Neuronal stem cell (in vitro differentiated cells): ENCODE measurements around the gene SSH3.
A peak's percentile ranks its signal among the peaks of the same experiment; 100 is the strongest.

Experiments
- DNase-seq: peaks from one replicate; pipeline ENCODE4 v3.0.0-alpha.2; 2013; ENCODE audit warnings: low spot score
- H2AFZ ChIP-seq: one replicate; pipeline ENCODE4 v1.6.1; 2013; ENCODE audit warnings: mild to moderate bottlenecking, low read length, inconsistent platforms
- H2AK5ac ChIP-seq: 2 replicates; pipeline ENCODE4 v1.6.1; 2013; ENCODE audit warnings: low read depth, mild to moderate bottlenecking, inconsistent platforms, low read length, moderate library complexity, mixed read lengths
- H2BK120ac ChIP-seq: 2 replicates; pipeline ENCODE4 v1.6.1; 2013; ENCODE audit warnings: low read depth, mild to moderate bottlenecking, inconsistent platforms, low read length, moderate library complexity, mixed read lengths
- H2BK12ac ChIP-seq: one replicate; pipeline ENCODE4 v1.6.1; 2013; ENCODE audit warnings: low read length, inconsistent platforms
- H2BK15ac ChIP-seq: 2 replicates; pipeline ENCODE4 v1.6.1; 2013; ENCODE audit warnings: mild to moderate bottlenecking, low read length, inconsistent platforms, mixed read lengths
- H2BK5ac ChIP-seq: one replicate; pipeline ENCODE4 v1.6.1; 2013; ENCODE audit warnings: inconsistent platforms, mild to moderate bottlenecking, low read length, moderate library complexity
- H3K14ac ChIP-seq: one replicate; pipeline ENCODE4 v1.6.1; 2013; ENCODE audit warnings: low read length, inconsistent platforms
- H3K18ac ChIP-seq: 2 replicates; pipeline ENCODE4 v1.6.1; 2013; ENCODE audit warnings: low read length, inconsistent platforms
- H3K23ac ChIP-seq: 2 replicates; pipeline ENCODE4 v1.6.1; 2013; ENCODE audit warnings: low read depth, mild to moderate bottlenecking, mixed read lengths, low read length, inconsistent platforms; ENCODE audit not compliant: poor library complexity
- H3K27ac ChIP-seq: replicated peaks from 3 replicates; pipeline ENCODE4 v1.5.1; 2013; ENCODE audit warnings: low read length, inconsistent platforms
- H3K27me3 ChIP-seq, 3 experiments: 2 replicates each; pipeline ENCODE4 v1.6.1; 2013; ENCODE audit warnings: low read length in 3 of 3, mild to moderate bottlenecking in 2 of 3, inconsistent platforms in 1 of 3, low read depth in 1 of 3, mixed read lengths in 1 of 3, moderate library complexity in 1 of 3; ENCODE audit not compliant: control insufficient read depth in 3 of 3, insufficient read depth in 3 of 3
- H3K36me3 ChIP-seq, 2 donors: replicated peaks in 1 of 2; 2 replicates each; pipeline ENCODE4 v1.6.1; 2013; ENCODE audit warnings: low read length in 2 of 2; ENCODE audit not compliant: control insufficient read depth in 2 of 2, insufficient read depth in 2 of 2
- H3K4ac ChIP-seq: 2 replicates; pipeline ENCODE4 v1.6.1; 2013; ENCODE audit warnings: inconsistent platforms, mild to moderate bottlenecking, low read length, moderate library complexity
- H3K4me1 ChIP-seq, 2 donors: 1 replicate in 1 of 2; 2 replicates in 1 of 2; pipeline ENCODE4 v1.6.1; 2013; ENCODE audit warnings: low read length in 2 of 2, low read depth in 1 of 2; ENCODE audit not compliant: control insufficient read depth in 2 of 2, insufficient read depth in 1 of 2
- H3K4me2 ChIP-seq: one replicate; pipeline ENCODE4 v1.6.1; 2013; ENCODE audit warnings: mild to moderate bottlenecking, low read length, inconsistent platforms; ENCODE audit not compliant: insufficient read depth, poor library complexity, severe bottlenecking
- H3K4me3 ChIP-seq, 2 donors: 2 replicates each; pipeline ENCODE4 v1.5.1; 2013; ENCODE audit warnings: low read length in 2 of 2, mild to moderate bottlenecking in 2 of 2, inconsistent platforms in 1 of 2, moderate library complexity in 1 of 2
- H3K79me1 ChIP-seq: one replicate; pipeline ENCODE4 v1.6.1; 2013; ENCODE audit warnings: low read depth, mild to moderate bottlenecking, inconsistent platforms, low read length, moderate library complexity
- H3K9ac ChIP-seq: one replicate; pipeline ENCODE4 v1.6.1; 2013; ENCODE audit warnings: mild to moderate bottlenecking, low read depth, low read length, inconsistent platforms; ENCODE audit not compliant: poor library complexity
- H3K9me3 ChIP-seq, 2 donors: replicated peaks in 1 of 2; 2 replicates each; pipeline versions ENCODE3 to v1.6.1; 2013; ENCODE audit warnings: low read length in 2 of 2, mild to moderate bottlenecking in 2 of 2, inconsistent platforms in 1 of 2, low read depth in 1 of 2, mixed read lengths in 1 of 2, moderate library complexity in 1 of 2; ENCODE audit not compliant: control insufficient read depth in 2 of 2, insufficient read depth in 1 of 2
- H4K8ac ChIP-seq: one replicate; pipeline ENCODE4 v1.6.1; 2013; ENCODE audit warnings: low read depth, mild to moderate bottlenecking, inconsistent platforms, low read length, moderate library complexity
- H4K91ac ChIP-seq: one replicate; pipeline ENCODE4 v1.6.1; 2013; ENCODE audit warnings: low read length, low read depth, mild to moderate bottlenecking, inconsistent platforms; ENCODE audit not compliant: poor library complexity
- WGBS, 2 donors: extraction: QIAGEN DNeasy Blood & Tissue Kit; methylation state at CpG; one replicate each; pipeline ENCODE4 v1.1.7; 2013; ENCODE audit warnings: missing lambda C conversion rate in 2 of 2, mixed read lengths in 1 of 2; ENCODE audit not compliant: insufficient read length in 2 of 2, insufficient replicate concordance in 1 of 2; ENCODE audit errors: extremely low coverage in 2 of 2; 5-methylcytosine and 5-hydroxymethylcytosine counted together

The SSH3 gene

GRCh38 chr11:67344264-67344663, 40.9 kb downstream of the SSH3 start:
- Histone ChIP-seq H2BK15ac (no peak overlapping the region), H2AFZ (no peak overlapping the region), H2BK120ac (no peak overlapping the region), H2BK12ac (no peak overlapping the region), H3K79me1 (no peaks in the 10 kb centered on the region), H3K18ac (no peak overlapping the region), H3K36me3 (no peaks in the 10 kb centered on the region), H3K14ac (no peak overlapping the region), H3K27ac (no peak overlapping the region), H3K27me3 (no peaks in the 10 kb centered on the region), H2AK5ac (no peak overlapping the region), H3K23ac (no peak overlapping the region), H3K4me1 (peaks cover 0 to 3% of the 10 kb centered on the region in 2 donors), H3K4me3 (no peak overlapping the region), H3K4ac (no peak overlapping the region), H4K8ac (no peak overlapping the region), H4K91ac (no peak overlapping the region), H2BK5ac (no peak overlapping the region), H3K4me2 (no peak overlapping the region), H3K9ac (no peak overlapping the region), H3K9me3 (no peaks in the 10 kb centered on the region)
- WGBS, 2 donors: no CpG with 5 or more reads among the region's 4 CpGs
- no peak for DNase-seq

- Histone ChIP-seq H3K4ac (no peak overlapping the region), H3K4me1 (peaks cover 0 to 3% of the 10 kb centered on the region in 2 donors), H2BK120ac (no peak overlapping the region), H4K8ac (no peak overlapping the region), H3K27ac (no peak overlapping the region), H3K36me3 (no peaks in the 10 kb centered on the region), H2BK15ac (no peak overlapping the region), H3K23ac (no peak overlapping the region), H3K18ac (no peak overlapping the region), H3K4me2 (no peak overlapping the region), H2AFZ (peak overlapping the region; percentile 49), H2BK12ac (no peak overlapping the region), H2AK5ac (no peak overlapping the region), H3K14ac (no peak overlapping the region), H3K27me3 (no peaks in the 10 kb centered on the region), H3K4me3 (no peak overlapping the region), H3K9ac (no peak overlapping the region), H2BK5ac (no peak overlapping the region), H4K91ac (no peak overlapping the region), H3K79me1 (no peaks in the 10 kb centered on the region), H3K9me3 (no peaks in the 10 kb centered on the region)
- no CpG with 5 or more reads among the region's 8 CpGs for WGBS, 2 donors
- DNase-seq: no peak
These were observed 42.1 kb downstream of the SSH3 start for GRCh38 chr11:67345247-67345919.

- Histone ChIP-seq H3K14ac (no peak overlapping the region), H2AK5ac (no peak overlapping the region), H3K79me1 (no peaks in the 10 kb centered on the region), H4K8ac (no peak overlapping the region), H3K18ac (no peak overlapping the region), H4K91ac (no peak overlapping the region), H3K4me3 (peak overlapping the region in 1 of 2 donors; percentile 38), H3K9me3 (no peaks in the 10 kb centered on the region), H3K27me3 (no peaks in the 10 kb centered on the region), H2BK5ac (no peak overlapping the region), H3K23ac (no peak overlapping the region), H3K4me2 (no peak overlapping the region), H3K4me1 (peaks cover 0 to 3% of the 10 kb centered on the region in 2 donors), H3K36me3 (no peaks in the 10 kb centered on the region), H2BK12ac (no peak overlapping the region), H2BK15ac (no peak overlapping the region), H3K9ac (no peak overlapping the region), H2AFZ (peak overlapping the region; percentile 49), H2BK120ac (no peak overlapping the region), H3K27ac (no peak overlapping the region), H3K4ac (no peak overlapping the region)
- no CpG with 5 or more reads among the region's 7 CpGs for WGBS, 2 donors
- DNase-seq: no peak
These were observed 42.8 kb downstream of the SSH3 start for GRCh38 chr11:67345920-67346819.
